ENCODE results near the gene BCHE.
"Not testable (repeated sequence)": the region's sequence is repeated elsewhere in the genome, so short reads cannot be mapped to it uniquely, and the experiment has no call there.

Gene BCHE

DNA sequence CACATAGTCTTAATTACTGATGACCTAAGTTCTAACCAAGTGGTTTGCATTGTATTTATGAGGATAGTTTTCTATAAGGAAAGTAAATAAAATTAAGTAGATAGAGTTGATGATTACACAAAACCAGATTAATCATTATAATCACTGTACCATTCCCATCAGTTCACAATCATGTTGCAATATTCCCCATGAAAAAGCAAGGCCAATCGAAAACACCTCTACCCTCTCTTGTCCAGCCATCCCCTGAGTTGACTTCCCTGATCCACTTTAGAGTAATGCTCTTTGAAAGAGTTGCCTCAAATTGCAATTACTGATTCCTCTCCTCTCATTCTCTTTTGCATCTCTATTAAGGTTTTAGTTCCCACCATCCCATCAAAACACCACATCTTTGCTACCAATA lies 21.0 kb downstream of the BCHE start:
- DNase-seq: no peak

DNA sequence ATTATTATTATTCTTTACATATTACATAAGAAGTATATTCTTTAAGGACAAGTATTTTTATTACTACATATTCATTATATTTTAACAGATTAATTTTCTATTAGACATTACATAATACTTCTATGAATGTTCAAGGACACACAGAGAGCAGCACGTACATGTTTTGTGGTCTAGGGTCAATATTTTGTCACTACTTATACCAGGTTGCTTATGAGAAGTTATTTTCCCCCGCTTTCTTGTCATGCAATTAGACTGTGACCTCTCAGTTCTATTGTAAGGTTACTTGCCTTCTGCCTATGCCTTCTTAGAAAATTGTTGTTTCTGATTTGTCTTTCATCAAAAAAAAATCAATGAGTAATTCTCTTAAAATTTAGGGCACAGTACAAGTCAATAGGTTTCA lies 21.5 kb downstream of the BCHE start:
- no peak for DNase-seq

DNA sequence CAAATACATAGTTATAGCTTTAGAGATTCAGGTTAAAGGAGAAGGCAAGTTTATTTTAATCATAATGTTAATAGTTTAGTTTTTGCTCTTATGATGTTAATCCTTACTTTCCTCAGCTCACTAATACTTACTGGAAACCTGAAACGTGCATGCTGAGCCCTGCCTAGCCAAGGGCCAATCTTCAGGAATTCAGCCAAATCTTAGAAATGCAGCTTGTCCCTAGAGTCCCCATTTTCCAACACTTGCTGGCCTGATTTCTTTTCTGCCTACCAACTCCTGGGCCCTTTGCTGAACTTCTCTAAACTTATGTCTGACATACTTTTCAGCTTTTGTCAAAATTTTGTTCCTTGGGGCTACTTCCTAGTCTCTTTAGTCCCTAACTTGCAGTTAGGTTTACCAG lies 22.8 kb downstream of the BCHE start:
- DNase-seq: no peak

GRCh38 chr3:165807937-165808336 lies 29.3 kb downstream of the BCHE start:
- not testable (repeated sequence) for DNase-seq

GRCh38 chr3:165805946-165806561 lies 31.2 kb downstream of the BCHE start:
- DNase-seq: no peak

DNA sequence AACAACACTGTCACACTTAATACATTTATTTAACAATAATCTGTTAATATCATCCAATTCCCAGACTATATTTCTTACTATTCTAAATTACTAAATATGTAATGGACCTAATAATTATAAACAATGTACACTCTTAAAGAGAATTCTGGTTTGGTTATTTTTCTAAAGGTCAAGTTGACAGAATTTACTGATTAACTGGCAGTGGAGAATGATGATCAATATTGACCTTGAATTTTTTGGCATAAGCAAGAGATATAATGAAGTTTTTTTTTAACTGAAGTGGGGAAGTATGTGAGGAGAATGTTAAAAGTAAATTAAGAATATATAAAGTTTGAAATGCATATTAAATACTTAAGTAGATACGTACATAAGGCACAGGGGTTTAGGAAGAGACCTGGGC lies 33.8 kb downstream of the BCHE start:
- DNase-seq: no peak

GRCh38 chr3:165800970-165801369 lies 36.3 kb downstream of the BCHE start:
- no peak for DNase-seq

DNA sequence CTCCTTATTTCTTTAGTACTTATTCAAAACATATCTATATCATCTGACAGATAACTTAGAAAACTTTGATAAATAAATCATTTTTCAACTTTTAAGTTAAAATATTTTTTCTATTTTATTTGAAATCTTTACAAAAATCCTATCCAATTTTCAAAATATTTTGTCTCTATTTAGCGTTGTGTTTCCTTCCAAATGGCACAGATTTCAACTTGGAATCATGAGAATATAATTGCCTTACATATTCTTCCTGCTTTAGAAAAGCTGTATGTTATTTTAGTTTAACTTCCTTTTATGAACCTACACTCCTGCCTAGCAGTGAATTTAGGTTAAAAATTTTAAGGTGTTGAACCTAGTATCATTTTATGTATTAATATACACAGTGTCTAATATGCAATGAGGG lies 38.2 kb downstream of the BCHE start:
- DNase-seq: no peak

GRCh38 chr3:165797551-165797950 lies 39.7 kb downstream of the BCHE start:
- no peak for DNase-seq

DNA sequence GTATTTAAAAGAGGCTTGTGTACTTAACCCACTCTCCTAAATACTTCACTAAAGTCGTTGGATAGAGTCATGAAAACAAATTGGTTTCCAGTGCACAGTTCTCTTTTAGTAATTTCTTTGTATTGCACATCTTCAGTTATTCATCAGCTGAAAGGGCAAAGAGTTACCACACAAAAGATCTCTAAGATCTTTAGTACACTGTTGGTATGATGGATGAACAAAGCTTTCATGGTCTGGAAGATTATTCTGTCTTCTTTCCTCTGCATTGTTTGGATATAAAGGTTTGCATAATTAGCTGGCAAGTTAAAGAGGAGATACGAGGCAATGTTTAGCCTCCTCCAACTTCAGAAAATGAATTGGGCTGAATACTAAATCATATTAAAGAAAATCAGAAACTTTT lies 40.5 kb downstream of the BCHE start:
- no peak for DNase-seq

GRCh38 chr3:165788531-165788930 lies 48.7 kb downstream of the BCHE start:
- DNase-seq: no peak

GRCh38 chr3:165786013-165786412 lies 51.2 kb downstream of the BCHE start:
- DNase-seq: no peak

GRCh38 chr3:165784337-165784736 lies 52.9 kb downstream of the BCHE start:
- DNase-seq: no peak

- DNase-seq: no peak
Measured at GRCh38 chr3:165783383-165783782, 53.8 kb downstream of the BCHE start.

GRCh38 chr3:165778891-165779290 lies 58.3 kb downstream of the BCHE start:
- DNase-seq: no peak

DNA sequence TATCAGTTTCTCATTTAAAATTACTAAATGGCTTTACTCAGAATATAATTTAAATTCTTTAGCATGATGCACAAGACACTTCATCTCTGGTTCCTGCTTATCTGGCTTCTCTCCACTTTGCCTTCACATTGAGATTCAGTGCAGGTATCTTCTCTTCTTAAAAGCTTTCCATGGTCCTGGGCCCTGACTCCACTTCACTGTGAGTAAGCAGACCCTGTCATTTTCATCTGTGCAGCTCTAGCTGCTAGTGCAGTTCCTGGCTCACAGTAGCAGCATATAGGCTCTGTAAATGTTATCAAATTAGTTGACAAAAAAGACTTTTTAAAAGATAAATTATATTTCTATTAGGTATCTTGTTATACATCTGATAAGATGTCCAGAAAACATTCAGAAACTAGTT lies 58.8 kb downstream of the BCHE start:
- no peak for DNase-seq

DNA sequence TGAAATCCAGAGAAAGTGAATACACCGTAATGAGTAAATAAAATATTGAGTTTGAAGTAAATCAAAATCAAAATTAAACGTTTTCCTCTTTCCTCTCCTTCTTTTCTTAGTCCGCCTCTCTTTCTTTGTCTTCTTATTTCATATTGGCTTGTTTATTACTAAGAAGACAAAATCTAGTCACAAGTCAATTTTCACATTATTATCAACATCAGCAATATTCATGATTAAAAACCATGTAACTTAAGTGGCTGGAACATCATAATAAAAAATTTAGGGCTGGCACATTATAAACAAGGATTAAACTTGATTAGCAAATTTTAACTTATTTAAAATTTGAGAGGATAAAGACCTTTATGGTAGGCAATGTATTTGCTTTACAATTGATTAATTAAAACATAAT lies 61.4 kb downstream of the BCHE start:
- DNase-seq: no peak

- no peak for DNase-seq
Measured at GRCh38 chr3:165770781-165771180, 66.4 kb downstream of the BCHE start.

DNA sequence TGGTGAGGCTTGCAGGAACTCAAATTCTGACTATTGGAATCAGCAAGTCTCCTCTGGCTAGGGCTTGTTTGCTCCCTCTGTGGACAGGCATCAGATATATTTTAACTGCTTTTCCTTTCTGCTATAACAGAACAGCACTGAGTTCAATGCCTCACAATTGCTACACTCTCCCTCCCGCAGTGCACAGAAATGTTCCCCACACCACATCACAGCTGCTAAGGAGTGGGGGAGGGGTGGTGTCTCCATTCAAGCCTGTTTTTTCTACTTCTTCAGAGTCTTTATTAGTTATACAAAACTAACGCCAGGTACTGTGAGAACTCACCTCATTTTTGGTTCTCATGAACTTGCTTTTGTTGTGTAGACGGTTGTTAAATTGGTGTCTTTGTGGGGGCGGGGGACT lies 68.5 kb downstream of the BCHE start:
- DNase-seq: no peak

DNA sequence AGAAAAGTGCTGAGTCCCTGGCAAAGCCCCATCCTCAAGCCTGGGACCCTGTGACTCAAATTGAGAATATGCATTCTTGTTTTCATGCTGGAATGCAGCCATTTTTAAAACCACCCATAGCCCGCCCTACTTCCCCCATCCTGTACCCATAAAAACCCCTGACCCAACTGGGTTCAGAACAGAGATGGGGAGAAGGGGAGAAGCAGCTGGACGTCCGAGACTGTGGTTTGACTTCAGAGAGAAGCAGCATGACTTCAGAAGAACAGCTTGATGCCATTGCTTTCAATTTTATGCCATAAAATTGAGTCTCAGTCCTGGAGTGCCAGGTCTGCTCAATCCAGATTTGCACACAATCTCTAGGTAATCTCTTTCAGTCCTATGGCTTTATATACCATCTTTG lies 78.2 kb downstream of the BCHE start:
- no peak for DNase-seq

DNA sequence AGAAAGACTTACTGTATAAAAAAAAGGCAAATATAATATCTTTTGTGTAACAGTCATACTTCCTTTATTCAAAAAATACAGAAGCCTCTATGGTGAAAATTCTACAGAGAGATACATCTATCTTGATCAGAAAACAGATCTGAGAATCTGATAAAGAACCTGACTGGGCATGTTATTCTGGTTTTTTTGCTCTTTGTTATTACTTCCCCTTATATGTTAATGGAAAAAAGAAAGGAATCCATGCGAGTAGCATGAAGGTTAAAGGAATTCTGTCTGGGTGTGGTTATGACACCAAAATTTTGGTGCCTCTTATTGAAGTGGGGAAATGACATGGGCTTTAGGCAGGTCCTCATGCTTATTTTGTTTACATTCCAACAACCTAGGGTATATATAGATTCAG lies 81.7 kb downstream of the BCHE start:
- no peak for DNase-seq

GRCh38 chr3:165754219-165755007 lies 82.8 kb downstream of the BCHE start:
- DNase-seq: no peak

DNA sequence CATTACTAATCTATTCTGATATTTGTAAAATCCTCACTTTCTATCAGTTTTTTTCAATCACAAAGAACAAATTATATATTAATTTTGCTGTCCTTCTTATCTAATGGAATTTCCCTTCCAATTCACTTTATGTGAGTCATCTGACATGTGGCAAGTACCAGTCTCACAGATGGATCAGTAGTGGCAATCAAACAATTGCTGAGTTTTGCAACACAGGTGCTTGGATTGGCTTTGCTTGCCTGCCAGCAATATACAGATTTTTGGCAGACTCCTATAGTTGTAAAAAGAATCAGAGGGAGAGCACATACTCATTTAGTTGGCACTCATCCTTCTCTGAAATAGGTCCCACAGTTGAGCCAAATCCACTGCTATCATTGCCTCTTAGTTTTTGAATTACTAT lies 83.7 kb downstream of the BCHE start:
- no peak for DNase-seq

GRCh38 chr3:165751637-165752036 lies 85.6 kb downstream of the BCHE start:
- DNase-seq: no peak

GRCh38 chr3:165749821-165750220 lies 87.4 kb downstream of the BCHE start:
- no peak for DNase-seq
